PC-3 (cell line): Measurements from ENCODE around the gene BAIAP2.

Source experiments
- CTCF ChIP-seq: fragments of 300-600 bp; sonication (generic); conservative IDR thresholded peaks from 2 replicates; pipeline ENCODE4 v1.5.1; 2017; ENCODE audit warnings: antibody characterized with exemption, low read depth, mild to moderate bottlenecking, low read length
- EZH2phosphoT487 ChIP-seq: fragments of 300-600 bp; sonication (generic); IDR thresholded peaks from 2 replicates; pipeline ENCODE4 v1.6.1; 2018; ENCODE audit warnings: mild to moderate bottlenecking, antibody characterized with exemption, low read length, borderline replicate concordance

GRCh38 chr17:81071761-81072741 lies 37.1 kb downstream of the BAIAP2 start:
- no peak for TF ChIP-seq CTCF
- TF ChIP-seq EZH2phosphoT487: no peak
